ENCODE results near the gene RPL21.
A peak's percentile ranks its signal among the peaks of the same experiment; 100 is the strongest.
"Not testable (repeated sequence)": the region's sequence is repeated elsewhere in the genome, so short reads cannot be mapped to it uniquely, and the experiment has no call there.

The RPL21 gene

DNA sequence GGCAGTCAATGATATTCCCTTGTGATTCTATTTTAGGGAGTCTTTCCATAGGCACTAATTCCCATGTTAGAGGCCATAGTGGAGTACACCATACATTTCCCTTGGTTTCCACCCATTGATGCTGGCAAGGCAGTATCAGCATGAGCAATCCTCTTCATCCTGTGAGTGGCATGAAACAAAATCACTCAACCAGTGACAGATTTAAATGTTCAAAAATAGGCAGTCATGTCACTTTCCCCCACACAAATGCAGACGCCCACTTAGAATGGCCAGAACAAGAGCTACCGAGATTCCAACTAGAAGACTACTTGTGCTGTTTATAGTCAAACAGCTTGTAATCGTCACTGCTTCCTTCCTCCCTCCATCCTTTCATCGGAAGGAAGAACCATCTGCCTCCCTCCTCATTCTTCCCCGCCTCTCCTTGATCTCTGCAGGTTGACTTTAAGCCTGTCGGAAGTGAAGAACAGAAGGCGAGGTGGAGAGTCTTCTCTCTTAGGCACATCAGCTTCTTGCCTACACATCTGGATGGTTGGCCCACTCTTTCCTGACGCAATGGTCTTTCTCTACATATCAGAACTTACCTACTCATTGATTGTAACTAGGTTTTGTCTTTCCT, 41.8 kb downstream of the RPL21 start:
- no peak for ATAC-seq
- peaks cover 31% of the 10 kb centered on the region for H3K4me1 Mint-ChIP-seq
- H3K27ac Mint-ChIP-seq: peak overlapping the region; percentile 24 to 79
- DNase-seq: no peak
- peak overlapping the region; percentile 28 to 48 for H3K4me3 Mint-ChIP-seq
- H3K27me3 Mint-ChIP-seq: no peaks in the 10 kb centered on the region
- no peaks in the 10 kb centered on the region for H3K9me3 Mint-ChIP-seq

- Mint-ChIP-seq H3K4me3 (peak overlapping the region; percentile 28 to 48), H3K27me3 (no peaks in the 10 kb centered on the region), H3K4me1 (peaks cover 31% of the 10 kb centered on the region), H3K27ac (peak overlapping the region in 1 of 2 donors; percentile 49), H3K9me3 (no peaks in the 10 kb centered on the region)
- DNase-seq (no peak), ATAC-seq (peak; percentile 81)
These were observed 42.6 kb downstream of the RPL21 start for GRCh38 chr13:27293873-27294515.

- Mint-ChIP-seq H3K27ac (no peak overlapping the region), H3K9me3 (no peaks in the 10 kb centered on the region), H3K4me1 (peaks cover 31% of the 10 kb centered on the region), H3K4me3 (no peak overlapping the region), H3K27me3 (no peaks in the 10 kb centered on the region)
- ATAC-seq (no peak), DNase-seq (no peak)
These were observed 43.7 kb downstream of the RPL21 start for GRCh38 chr13:27295096-27295495.

- ATAC-seq (no peak), DNase-seq (no peak)
- Mint-ChIP-seq H3K27me3 (no peaks in the 10 kb centered on the region), H3K4me1 (peaks cover 31% of the 10 kb centered on the region), H3K9me3 (no peaks in the 10 kb centered on the region), H3K4me3 (no peak overlapping the region), H3K27ac (no peak overlapping the region)
These were observed 44.3 kb downstream of the RPL21 start for GRCh38 chr13:27295660-27296059.

DNA sequence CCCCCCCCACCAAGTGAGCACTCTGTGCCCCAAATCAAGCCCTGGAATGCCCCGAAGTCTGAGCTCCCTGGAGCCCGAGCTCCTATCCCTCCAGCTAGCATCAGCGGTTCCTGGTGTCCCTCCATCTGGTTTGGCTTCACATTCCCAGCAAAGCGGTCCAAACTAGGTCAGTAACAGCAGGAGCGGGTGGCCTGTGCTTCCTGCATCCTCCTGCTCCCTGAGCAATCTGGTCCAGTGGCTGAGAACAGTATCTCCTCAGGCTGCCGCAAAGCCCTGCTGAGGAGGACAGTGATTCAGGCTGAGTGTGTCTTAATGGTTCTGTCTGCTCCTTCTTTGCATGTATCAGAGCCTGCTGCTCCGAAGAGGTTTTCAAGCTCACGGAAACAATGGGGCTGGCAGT, 45.1 kb downstream of the RPL21 start:
- H3K27ac Mint-ChIP-seq: no peak overlapping the region
- ATAC-seq: no peak
- peaks cover 31% of the 10 kb centered on the region for H3K4me1 Mint-ChIP-seq

DNA sequence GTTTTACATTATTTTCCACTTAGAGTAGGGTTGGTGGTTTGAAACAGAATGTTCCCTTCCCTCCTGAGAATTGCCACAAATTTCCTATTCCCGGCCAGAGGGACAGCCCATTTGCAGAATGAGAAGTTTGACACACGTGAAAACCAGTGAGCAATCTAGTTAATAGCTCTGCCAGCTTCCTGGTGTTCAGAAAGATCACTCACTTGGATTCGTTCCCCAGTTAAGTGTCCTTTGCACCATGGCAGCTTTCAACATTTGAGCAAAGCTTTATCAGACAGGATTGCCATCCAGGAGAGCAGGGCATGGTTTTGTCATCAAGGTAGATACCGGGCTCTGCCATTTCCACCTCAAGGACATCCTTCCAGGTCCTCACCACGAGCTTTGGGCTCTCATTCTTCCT, 47.5 kb downstream of the RPL21 start:
- peaks cover 32% of the 10 kb centered on the region for H3K4me1 Mint-ChIP-seq
- no peak for ATAC-seq

More for the DNA sequence above, 45.1 kb downstream of the RPL21 start:
- DNase-seq: no peak
- Mint-ChIP-seq H3K27me3 (no peaks in the 10 kb centered on the region), H3K9me3 (no peaks in the 10 kb centered on the region), H3K4me3 (no peak overlapping the region)

DNA sequence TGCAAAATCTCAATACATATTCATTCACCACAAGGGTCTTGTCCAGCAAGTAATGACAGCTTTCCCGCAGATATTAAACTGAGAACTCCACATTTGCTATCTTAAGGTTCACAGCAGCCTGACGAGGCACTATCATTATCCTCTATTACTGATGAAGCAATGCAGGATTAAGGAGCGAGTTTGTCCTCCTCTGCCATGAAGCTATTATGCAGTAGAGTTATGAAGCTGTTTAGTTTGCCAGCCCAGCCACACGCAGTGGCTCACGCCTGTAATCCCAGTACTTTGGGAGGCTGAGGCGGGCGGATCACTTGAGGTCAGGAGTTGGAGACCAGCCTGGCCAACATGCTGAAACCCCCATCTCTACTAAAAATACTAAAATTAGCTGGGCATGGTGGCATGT, 49.0 kb downstream of the RPL21 start:
- peaks cover 17% of the 10 kb centered on the region for H3K4me1 Mint-ChIP-seq
- DNase-seq, ATAC-seq, H3K9me3 Mint-ChIP-seq, H3K4me3 Mint-ChIP-seq, H3K27ac Mint-ChIP-seq, H3K27me3 Mint-ChIP-seq: not testable (repeated sequence)

More for the DNA sequence above, 47.5 kb downstream of the RPL21 start:
- no peak overlapping the region for H3K4me3 Mint-ChIP-seq
- no peak overlapping the region for H3K27ac Mint-ChIP-seq
- DNase-seq: no peak
- no peaks in the 10 kb centered on the region for H3K27me3 Mint-ChIP-seq
- no peaks in the 10 kb centered on the region for H3K9me3 Mint-ChIP-seq

GRCh38 chr13:27300941-27301586, 49.7 kb downstream of the RPL21 start:
- H3K27me3 Mint-ChIP-seq: no peaks in the 10 kb centered on the region
- no peak overlapping the region for H3K27ac Mint-ChIP-seq
- peaks cover 22% of the 10 kb centered on the region for H3K4me1 Mint-ChIP-seq
- no peaks in the 10 kb centered on the region for H3K9me3 Mint-ChIP-seq
- no peak overlapping the region for H3K4me3 Mint-ChIP-seq
- DNase-seq (no peak), ATAC-seq (no peak)

GRCh38 chr13:27302643-27303262, 51.4 kb downstream of the RPL21 start:
- Mint-ChIP-seq H3K9me3 (no peaks in the 10 kb centered on the region), H3K27ac (peak overlapping the region in 1 of 2 donors; percentile 54), H3K27me3 (no peaks in the 10 kb centered on the region), H3K4me3 (peak overlapping the region; percentile 15 to 33), H3K4me1 (peaks cover 25% of the 10 kb centered on the region)
- DNase-seq: no peak
- ATAC-seq: no peak

GRCh38 chr13:27304099-27304498, 52.7 kb downstream of the RPL21 start:
- no peak overlapping the region for H3K4me3 Mint-ChIP-seq
- ATAC-seq: no peak
- no peak overlapping the region for H3K27ac Mint-ChIP-seq
- DNase-seq: no peak
- H3K4me1 Mint-ChIP-seq: peaks cover 29% of the 10 kb centered on the region
- no peaks in the 10 kb centered on the region for H3K27me3 Mint-ChIP-seq
- no peaks in the 10 kb centered on the region for H3K9me3 Mint-ChIP-seq

DNA sequence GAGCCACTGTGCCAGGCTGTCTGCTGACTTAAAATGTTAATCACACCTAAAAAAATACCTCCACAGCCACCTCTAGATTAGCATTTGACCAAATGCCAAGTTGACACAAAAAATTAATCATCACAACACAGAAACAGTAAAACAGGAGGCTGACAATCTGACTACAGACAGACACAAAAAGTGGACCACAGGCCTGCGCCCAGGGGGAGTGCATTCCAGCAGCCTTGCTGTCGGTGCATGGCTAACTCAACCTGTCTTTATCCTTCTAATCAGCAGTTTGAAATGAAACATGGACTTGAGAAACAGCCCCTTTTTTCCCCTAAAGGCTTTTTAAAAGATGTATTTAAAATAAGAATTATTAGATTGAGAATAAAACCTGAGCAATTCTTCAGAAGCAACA, 53.3 kb downstream of the RPL21 start:
- H3K9me3 Mint-ChIP-seq: no peaks in the 10 kb centered on the region
- no peaks in the 10 kb centered on the region for H3K27me3 Mint-ChIP-seq
- peaks cover 31% of the 10 kb centered on the region for H3K4me1 Mint-ChIP-seq
- ATAC-seq (no peak), DNase-seq (no peak)
- H3K27ac Mint-ChIP-seq: no peak overlapping the region
- H3K4me3 Mint-ChIP-seq: no peak overlapping the region

All from stimulated activated naive CD8-positive, alpha-beta T cell treated with anti-CD3 and anti-CD28 coated beads, Interleukin-15, amount 100 ng/mL, for 72 hours (primary cell).